Breast epithelium (tissue), 4 donors: ENCODE data around the gene RNF135. TPM values are rescaled to one million over a fixed set of nuclear protein-coding genes. Genes with fewer than 3 reads are reported as not detected.
"Not testable (repeated sequence)": the region's sequence is repeated elsewhere in the genome, so short reads cannot be mapped to it uniquely, and the experiment has no call there.

Experiments
- DNase-seq, 2 donors: peaks; one replicate each; pipeline ENCODE4 v3.0.0-alpha.2; 2019; ENCODE audit warnings: low spot score in 2 of 2
- H3K27ac ChIP-seq, 2 donors: fragments of 200-600 bp; sonication (generic) in 1 of 2; one replicate each; pipeline ENCODE4 v1.5.1; 2016 to 2019; ENCODE audit warnings: mild to moderate bottlenecking in 1 of 2
- H3K27me3 ChIP-seq, 2 donors: fragments of 200-600 bp; sonication (generic) in 1 of 2; one replicate each; pipeline versions ENCODE4 v1.5.1 to v1.6.0; 2017 to 2019; ENCODE audit warnings: control low read depth in 1 of 2, mild to moderate bottlenecking in 1 of 2
- H3K36me3 ChIP-seq: fragments of 200-600 bp; one replicate; pipeline ENCODE4 v1.5.1; 2019
- H3K4me1 ChIP-seq, 2 donors: fragments of 200-600 bp; sonication (generic); one replicate each; pipeline ENCODE4 v1.5.1; 2016 to 2019; ENCODE audit warnings: control low read depth in 1 of 2
- H3K4me3 ChIP-seq, 3 donors: fragments of 200-600 bp; sonication (generic); 1 replicate in 2 of 3; 2 replicates in 1 of 3; pipeline ENCODE4 v1.5.1; 2016 to 2019; ENCODE audit warnings: mild to moderate bottlenecking in 3 of 3, moderate library complexity in 2 of 3
- H3K9me3 ChIP-seq, 2 donors: fragments of 200-600 bp; sonication (generic) in 1 of 2; one replicate each; pipeline ENCODE4 v1.5.1; 2016 to 2019; ENCODE audit warnings: control low read depth in 1 of 2
- CTCF ChIP-seq, 3 donors: fragments of 450-650 bp; IDR thresholded peaks; one replicate each; pipeline ENCODE4 v1.5.1; 2016 to 2017; ENCODE audit warnings: antibody characterized with exemption in 3 of 3, mild to moderate bottlenecking in 3 of 3, moderate library complexity in 3 of 3
- POLR2A ChIP-seq: fragments of 450-650 bp; IDR thresholded peaks from one replicate; pipeline ENCODE4 v1.6.1; 2016; ENCODE audit warnings: antibody characterized with exemption, mild to moderate bottlenecking, moderate library complexity
- POLR2AphosphoS5 ChIP-seq, 3 donors: sonication (generic); formaldehyde crosslinking; IDR thresholded peaks; one replicate each; pipeline ENCODE4 v1.6.1; 2017; ENCODE audit warnings: antibody characterized with exemption in 3 of 3
- intact Hi-C: fragments of 100-400 bp; cut with DNase I; formaldehyde crosslinking; loops from one replicate; pipeline ENCODE4 v1.15.1; 2023; ENCODE audit warnings: low total_unique reads
- total RNA-seq, 3 donors: library from RNA; depleted of rRNA; stranded (reverse); fragments of >200 nt; gene quantifications; one replicate each; pipeline ENCODE4 v1.1.0, GENCODE V29; 2016

RNF135 gene
- total RNA-seq, 3 donors from 2014 or later: 29.2 to 50.2 (median 33.1) TPM

- peaks cover 0 to 10% of the 10 kb centered on the region in 2 donors for H3K4me1 ChIP-seq
- H3K4me3 ChIP-seq: no peak overlapping the region
- no peak for DNase-seq
- no peaks in the 10 kb centered on the region for H3K36me3 ChIP-seq
- no peaks in the 10 kb centered on the region for H3K9me3 ChIP-seq
- intact Hi-C loops: no loop called here
- no peak overlapping the region for H3K27ac ChIP-seq
- no peak for TF ChIP-seq POLR2A
- no peak for TF ChIP-seq CTCF (IDR thresholded peaks at IDR 0.05)
- no peak for TF ChIP-seq POLR2AphosphoS5 (IDR thresholded peaks at IDR 0.05)
- H3K27me3 ChIP-seq: peaks cover 5 to 19% of the 10 kb centered on the region in 2 donors
These were observed 44.3 kb upstream of the RNF135 start for GRCh38 chr17:30926516-30926915.

- no peak for DNase-seq
- no peak overlapping the region for H3K4me3 ChIP-seq
- no peaks in the 10 kb centered on the region for H3K36me3 ChIP-seq
- no peak for TF ChIP-seq POLR2A
- TF ChIP-seq CTCF (IDR thresholded peaks at IDR 0.05): no peak
- no peak for TF ChIP-seq POLR2AphosphoS5 (IDR thresholded peaks at IDR 0.05)
- H3K9me3 ChIP-seq: no peaks in the 10 kb centered on the region
- no peak overlapping the region for H3K27ac ChIP-seq
- H3K4me1 ChIP-seq: no peaks in the 10 kb centered on the region
- intact Hi-C loops: no loop called here
- peaks cover under 1 to 6% of the 10 kb centered on the region in 2 donors for H3K27me3 ChIP-seq
These were observed 43.1 kb upstream of the RNF135 start for GRCh38 chr17:30927756-30928155.

- DNase-seq: no peak
- Histone ChIP-seq H3K27ac (no peak overlapping the region), H3K36me3 (no peaks in the 10 kb centered on the region), H3K4me1 (no peaks in the 10 kb centered on the region), H3K4me3 (no peak overlapping the region), H3K9me3 (no peaks in the 10 kb centered on the region), H3K27me3 (no peaks in the 10 kb centered on the region)
- no peak for TF ChIP-seq POLR2A
- no peak for TF ChIP-seq CTCF (IDR thresholded peaks at IDR 0.05)
- TF ChIP-seq POLR2AphosphoS5 (IDR thresholded peaks at IDR 0.05): no peak
- intact Hi-C loops: no loop called here
These were observed 42.3 kb upstream of the RNF135 start for GRCh38 chr17:30928584-30928983.

- Histone ChIP-seq H3K9me3 (no peaks in the 10 kb centered on the region), H3K27me3 (no peaks in the 10 kb centered on the region)
- intact Hi-C loops: no loop called here
These were observed 41.7 kb upstream of the RNF135 start for GRCh38 chr17:30929081-30929633.

GRCh38 chr17:30929861-30930260 lies 41.0 kb upstream of the RNF135 start:
- intact Hi-C loops, DNase-seq, H3K36me3 ChIP-seq, H3K4me1 ChIP-seq, H3K4me3 ChIP-seq, H3K9me3 ChIP-seq, H3K27ac ChIP-seq, H3K27me3 ChIP-seq: not testable (repeated sequence)

More at GRCh38 chr17:30929081-30929633, 41.7 kb upstream of the RNF135 start:
- DNase-seq: no peak
- Histone ChIP-seq H3K27ac (no peak overlapping the region), H3K4me3 (no peak overlapping the region), H3K36me3 (no peaks in the 10 kb centered on the region), H3K4me1 (no peaks in the 10 kb centered on the region)
- TF ChIP-seq POLR2A: no peak
- TF ChIP-seq CTCF (IDR thresholded peaks at IDR 0.05): no peak
- no peak for TF ChIP-seq POLR2AphosphoS5 (IDR thresholded peaks at IDR 0.05)

GRCh38 chr17:30930495-30930894 lies 40.3 kb upstream of the RNF135 start:
- intact Hi-C loops: no loop called here
- no peaks in the 10 kb centered on the region for H3K36me3 ChIP-seq
- no peak for DNase-seq
- TF ChIP-seq CTCF (IDR thresholded peaks at IDR 0.05) (no peak), POLR2A (no peak), POLR2AphosphoS5 (IDR thresholded peaks at IDR 0.05) (no peak)
- no peaks in the 10 kb centered on the region for H3K4me1 ChIP-seq
- H3K27ac ChIP-seq: no peak overlapping the region
- H3K27me3 ChIP-seq: no peaks in the 10 kb centered on the region
- H3K4me3 ChIP-seq: no peak overlapping the region
- H3K9me3 ChIP-seq: no peaks in the 10 kb centered on the region

GRCh38 chr17:30931582-30931981 lies 39.3 kb upstream of the RNF135 start:
- H3K27ac ChIP-seq, H3K27me3 ChIP-seq, intact Hi-C loops, H3K9me3 ChIP-seq, H3K4me1 ChIP-seq, H3K4me3 ChIP-seq, H3K36me3 ChIP-seq, DNase-seq: not testable (repeated sequence)
